ENCODE data around the gene OR8D1. TPM values are rescaled to one million over a fixed set of nuclear protein-coding genes. Genes with fewer than 3 reads are reported as not detected.

The OR8D1 gene
- total RNA-seq, 1 experiment from 2014 or later: not detected

DNA sequence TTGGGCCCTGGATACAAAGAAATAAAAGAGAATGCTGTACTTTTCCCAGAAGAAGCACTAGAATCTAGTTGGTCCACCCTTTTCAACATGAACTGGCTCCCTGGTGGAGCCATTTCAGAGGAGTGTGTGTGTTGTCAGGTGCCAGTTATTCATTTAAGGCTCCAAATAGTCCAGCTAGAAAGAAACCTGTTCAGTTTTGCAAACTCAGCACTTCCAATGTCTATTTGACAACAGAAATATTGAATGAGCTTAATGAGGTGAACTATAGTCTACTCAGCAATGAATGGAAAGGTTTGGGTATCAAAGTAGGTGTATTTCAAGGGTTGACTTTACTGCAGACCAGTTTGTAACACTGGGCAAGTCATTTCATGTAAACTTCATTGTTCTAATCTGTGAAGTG, 2.1 kb downstream of the OR8D1 start:
- intact Hi-C loops (cut with micrococcal nuclease): no loop called here
- RAD21 ChIA-PET (ENCODE audit: low non-redundant PET in 1 of 2, low total read pairs in 2 of 2, uncharacterized antibody in 2 of 2, unreplicated experiment in 2 of 2): no interaction called here

DNA sequence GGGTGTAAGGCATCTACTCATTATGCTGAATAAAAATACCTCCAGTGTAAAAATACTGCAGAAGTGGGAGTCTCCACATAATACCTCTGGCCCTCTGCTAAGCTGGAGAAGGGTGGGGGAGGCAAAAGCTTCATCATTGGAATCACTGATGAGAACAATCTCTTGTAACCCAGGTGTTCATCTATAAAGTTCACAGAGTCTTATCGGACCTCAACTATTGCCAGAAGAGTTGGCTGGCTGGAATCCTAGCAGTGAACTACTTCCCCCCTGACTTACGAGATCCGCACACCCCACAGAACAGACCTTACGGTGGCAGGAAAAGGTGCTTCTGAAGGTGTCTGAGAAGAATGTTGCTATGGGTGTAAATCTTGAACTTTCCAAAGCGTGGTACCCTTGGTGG, 2.5 kb downstream of the OR8D1 start:
- Histone ChIP-seq H4K20me1 (ENCODE audit: insufficient read depth) (no peaks in the 10 kb centered on the region), H3K4me3 (replicated peaks in 1 of 2; ENCODE audit: low read depth in 1 of 2, low read length in 2 of 2) (no peak overlapping the region), H3K79me2 (ENCODE audit: insufficient read depth, low read length) (no peaks in the 10 kb centered on the region), H3K9me3 (ENCODE audit: control insufficient read depth in 1 of 2, insufficient read depth in 1 of 2, low read depth in 1 of 2, low read length in 2 of 2) (no peaks in the 10 kb centered on the region), H3K4me2 (ENCODE audit: low read length) (no peak overlapping the region), H3K9me2 (ENCODE audit: insufficient read depth) (no peaks in the 10 kb centered on the region), H3K27me3 (ENCODE audit: insufficient read depth, low read length) (peaks cover 51% of the 10 kb centered on the region), H2AFZ (ENCODE audit: low read depth, low read length, poor library complexity, severe bottlenecking) (no peak overlapping the region), H3K36me3 (ENCODE audit: control insufficient read depth in 1 of 2, insufficient read depth in 2 of 2, low read length in 2 of 2) (no peaks in the 10 kb centered on the region), H3K9ac (ENCODE audit: low read length) (no peak overlapping the region), H3K4me1 (ENCODE audit: control insufficient read depth in 1 of 2, insufficient read depth in 2 of 2, low read length in 2 of 2) (no peaks in the 10 kb centered on the region), H3K27ac (ENCODE audit: low read depth, low read length) (no peak overlapping the region)
- DNase-seq (ENCODE audit: low read depth, low spot score) (no peak), ATAC-seq (no peak)
- intact Hi-C loops (cut with micrococcal nuclease): no loop called here
- ChIA-PET POLR2A (no interaction called here), CTCF (no interaction called here), RAD21 (ENCODE audit: low non-redundant PET in 1 of 2, low total read pairs in 2 of 2, uncharacterized antibody in 2 of 2, unreplicated experiment in 2 of 2) (no interaction called here)
- BruUV-seq (replicated peaks): no TSS peak
- TF ChIP-seq SP1 (IDR thresholded peaks at IDR 0.05; ENCODE audit: low read depth) (no peak), EZH2phosphoT487 (IDR thresholded peaks at IDR 0.05; ENCODE audit: borderline replicate concordance) (no peak), SRF (IDR thresholded peaks at IDR 0.05; ENCODE audit: low read depth) (no peak), JUND (IDR thresholded peaks at IDR 0.05) (no peak), POLR2A (IDR thresholded peaks at IDR 0.05; ENCODE audit: borderline replicate concordance, extremely low read depth, insufficient read depth, insufficient read length) (no peak), FOSL1 (IDR thresholded peaks at IDR 0.05; ENCODE audit: low read depth) (no peak), TCF7L2 (IDR thresholded peaks at IDR 0.05; ENCODE audit: borderline replicate concordance, extremely low read depth, insufficient read depth, insufficient read length) (no peak), ELF1 (IDR thresholded peaks at IDR 0.05; ENCODE audit: borderline replicate concordance, low read depth) (no peak), SIN3A (IDR thresholded peaks at IDR 0.05; ENCODE audit: low read depth) (no peak), EGR1 (IDR thresholded peaks at IDR 0.05; ENCODE audit: low read depth) (no peak), POLR2AphosphoS5 (IDR thresholded peaks at IDR 0.05; ENCODE audit: low read depth, low read length) (no peak), RAD21 (IDR thresholded peaks at IDR 0.05; ENCODE audit: low read depth) (no peak)
- TF ChIP-seq, protein P1, sequence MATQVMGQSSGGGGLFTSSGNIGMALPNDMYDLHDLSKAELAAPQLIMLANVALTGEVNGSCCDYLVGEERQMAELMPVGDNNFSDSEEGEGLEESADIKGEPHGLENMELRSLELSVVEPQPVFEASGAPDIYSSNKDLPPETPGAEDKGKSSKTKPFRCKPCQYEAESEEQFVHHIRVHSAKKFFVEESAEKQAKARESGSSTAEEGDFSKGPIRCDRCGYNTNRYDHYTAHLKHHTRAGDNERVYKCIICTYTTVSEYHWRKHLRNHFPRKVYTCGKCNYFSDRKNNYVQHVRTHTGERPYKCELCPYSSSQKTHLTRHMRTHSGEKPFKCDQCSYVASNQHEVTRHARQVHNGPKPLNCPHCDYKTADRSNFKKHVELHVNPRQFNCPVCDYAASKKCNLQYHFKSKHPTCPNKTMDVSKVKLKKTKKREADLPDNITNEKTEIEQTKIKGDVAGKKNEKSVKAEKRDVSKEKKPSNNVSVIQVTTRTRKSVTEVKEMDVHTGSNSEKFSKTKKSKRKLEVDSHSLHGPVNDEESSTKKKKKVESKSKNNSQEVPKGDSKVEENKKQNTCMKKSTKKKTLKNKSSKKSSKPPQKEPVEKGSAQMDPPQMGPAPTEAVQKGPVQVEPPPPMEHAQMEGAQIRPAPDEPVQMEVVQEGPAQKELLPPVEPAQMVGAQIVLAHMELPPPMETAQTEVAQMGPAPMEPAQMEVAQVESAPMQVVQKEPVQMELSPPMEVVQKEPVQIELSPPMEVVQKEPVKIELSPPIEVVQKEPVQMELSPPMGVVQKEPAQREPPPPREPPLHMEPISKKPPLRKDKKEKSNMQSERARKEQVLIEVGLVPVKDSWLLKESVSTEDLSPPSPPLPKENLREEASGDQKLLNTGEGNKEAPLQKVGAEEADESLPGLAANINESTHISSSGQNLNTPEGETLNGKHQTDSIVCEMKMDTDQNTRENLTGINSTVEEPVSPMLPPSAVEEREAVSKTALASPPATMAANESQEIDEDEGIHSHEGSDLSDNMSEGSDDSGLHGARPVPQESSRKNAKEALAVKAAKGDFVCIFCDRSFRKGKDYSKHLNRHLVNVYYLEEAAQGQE (IDR thresholded peaks at IDR 0.05; ENCODE audit: low read depth): no peak
- TF ChIP-seq, protein P2, sequence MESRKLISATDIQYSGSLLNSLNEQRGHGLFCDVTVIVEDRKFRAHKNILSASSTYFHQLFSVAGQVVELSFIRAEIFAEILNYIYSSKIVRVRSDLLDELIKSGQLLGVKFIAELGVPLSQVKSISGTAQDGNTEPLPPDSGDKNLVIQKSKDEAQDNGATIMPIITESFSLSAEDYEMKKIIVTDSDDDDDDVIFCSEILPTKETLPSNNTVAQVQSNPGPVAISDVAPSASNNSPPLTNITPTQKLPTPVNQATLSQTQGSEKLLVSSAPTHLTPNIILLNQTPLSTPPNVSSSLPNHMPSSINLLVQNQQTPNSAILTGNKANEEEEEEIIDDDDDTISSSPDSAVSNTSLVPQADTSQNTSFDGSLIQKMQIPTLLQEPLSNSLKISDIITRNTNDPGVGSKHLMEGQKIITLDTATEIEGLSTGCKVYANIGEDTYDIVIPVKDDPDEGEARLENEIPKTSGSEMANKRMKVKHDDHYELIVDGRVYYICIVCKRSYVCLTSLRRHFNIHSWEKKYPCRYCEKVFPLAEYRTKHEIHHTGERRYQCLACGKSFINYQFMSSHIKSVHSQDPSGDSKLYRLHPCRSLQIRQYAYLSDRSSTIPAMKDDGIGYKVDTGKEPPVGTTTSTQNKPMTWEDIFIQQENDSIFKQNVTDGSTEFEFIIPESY (IDR thresholded peaks at IDR 0.05; ENCODE audit: extremely low read depth, insufficient replicate concordance, low read length): no peak

More for the DNA sequence above, 2.1 kb downstream of the OR8D1 start:
- no peaks in the 10 kb centered on the region for H4K20me1 ChIP-seq (ENCODE audit: insufficient read depth)
- no peaks in the 10 kb centered on the region for H3K9me2 ChIP-seq (ENCODE audit: insufficient read depth)
- ChIA-PET POLR2A (no interaction called here), CTCF (no interaction called here)
- H3K79me2 ChIP-seq (ENCODE audit: insufficient read depth, low read length): no peaks in the 10 kb centered on the region
- H3K4me1 ChIP-seq (ENCODE audit: control insufficient read depth in 1 of 2, insufficient read depth in 2 of 2, low read length in 2 of 2): no peaks in the 10 kb centered on the region
- H3K9me3 ChIP-seq (ENCODE audit: control insufficient read depth in 1 of 2, insufficient read depth in 1 of 2, low read depth in 1 of 2, low read length in 2 of 2): no peaks in the 10 kb centered on the region
- H3K36me3 ChIP-seq (ENCODE audit: control insufficient read depth in 1 of 2, insufficient read depth in 2 of 2, low read length in 2 of 2): no peaks in the 10 kb centered on the region
- peaks cover 51% of the 10 kb centered on the region for H3K27me3 ChIP-seq (ENCODE audit: insufficient read depth, low read length)
- no peak overlapping the region for H3K4me3 ChIP-seq (replicated peaks in 1 of 2; ENCODE audit: low read depth in 1 of 2, low read length in 2 of 2)
- no peak overlapping the region for H2AFZ ChIP-seq (ENCODE audit: low read depth, low read length, poor library complexity, severe bottlenecking)
- no peak for DNase-seq (ENCODE audit: low read depth, low spot score)
- TF ChIP-seq, protein P3, sequence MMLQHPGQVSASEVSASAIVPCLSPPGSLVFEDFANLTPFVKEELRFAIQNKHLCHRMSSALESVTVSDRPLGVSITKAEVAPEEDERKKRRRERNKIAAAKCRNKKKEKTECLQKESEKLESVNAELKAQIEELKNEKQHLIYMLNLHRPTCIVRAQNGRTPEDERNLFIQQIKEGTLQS (IDR thresholded peaks at IDR 0.05): no peak
- TF ChIP-seq YY1 (IDR thresholded peaks at IDR 0.05; ENCODE audit: extremely low read depth, insufficient replicate concordance, low read depth, low read length): no peak
- TF ChIP-seq, protein P4, sequence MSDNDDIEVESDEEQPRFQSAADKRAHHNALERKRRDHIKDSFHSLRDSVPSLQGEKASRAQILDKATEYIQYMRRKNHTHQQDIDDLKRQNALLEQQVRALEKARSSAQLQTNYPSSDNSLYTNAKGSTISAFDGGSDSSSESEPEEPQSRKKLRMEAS (IDR thresholded peaks at IDR 0.05): no peak
- TF ChIP-seq SP1 (IDR thresholded peaks at IDR 0.05; ENCODE audit: low read depth): no peak
- BruUV-seq (replicated peaks): no TSS peak
- no peak overlapping the region for H3K4me2 ChIP-seq (ENCODE audit: low read length)
- no peak for ATAC-seq
- no peak overlapping the region for H3K27ac ChIP-seq (ENCODE audit: low read depth, low read length)
- H3K9ac ChIP-seq (ENCODE audit: low read length): no peak overlapping the region
